HG02943 (cell line): ENCODE data around the gene ANKRD30BL.
"Not testable (repeated sequence)": the region's sequence is repeated elsewhere in the genome, so short reads cannot be mapped to it uniquely, and the experiment has no call there.

Experiments
- ATAC-seq: cut with Tn5 transposase; IDR thresholded peaks from one replicate; pipeline ENCODE4 v1.9.1; 2021; ENCODE audit warnings: mild to moderate bottlenecking, low read depth, moderate library complexity; ENCODE audit not compliant: unreplicated experiment

The ANKRD30BL gene

DNA sequence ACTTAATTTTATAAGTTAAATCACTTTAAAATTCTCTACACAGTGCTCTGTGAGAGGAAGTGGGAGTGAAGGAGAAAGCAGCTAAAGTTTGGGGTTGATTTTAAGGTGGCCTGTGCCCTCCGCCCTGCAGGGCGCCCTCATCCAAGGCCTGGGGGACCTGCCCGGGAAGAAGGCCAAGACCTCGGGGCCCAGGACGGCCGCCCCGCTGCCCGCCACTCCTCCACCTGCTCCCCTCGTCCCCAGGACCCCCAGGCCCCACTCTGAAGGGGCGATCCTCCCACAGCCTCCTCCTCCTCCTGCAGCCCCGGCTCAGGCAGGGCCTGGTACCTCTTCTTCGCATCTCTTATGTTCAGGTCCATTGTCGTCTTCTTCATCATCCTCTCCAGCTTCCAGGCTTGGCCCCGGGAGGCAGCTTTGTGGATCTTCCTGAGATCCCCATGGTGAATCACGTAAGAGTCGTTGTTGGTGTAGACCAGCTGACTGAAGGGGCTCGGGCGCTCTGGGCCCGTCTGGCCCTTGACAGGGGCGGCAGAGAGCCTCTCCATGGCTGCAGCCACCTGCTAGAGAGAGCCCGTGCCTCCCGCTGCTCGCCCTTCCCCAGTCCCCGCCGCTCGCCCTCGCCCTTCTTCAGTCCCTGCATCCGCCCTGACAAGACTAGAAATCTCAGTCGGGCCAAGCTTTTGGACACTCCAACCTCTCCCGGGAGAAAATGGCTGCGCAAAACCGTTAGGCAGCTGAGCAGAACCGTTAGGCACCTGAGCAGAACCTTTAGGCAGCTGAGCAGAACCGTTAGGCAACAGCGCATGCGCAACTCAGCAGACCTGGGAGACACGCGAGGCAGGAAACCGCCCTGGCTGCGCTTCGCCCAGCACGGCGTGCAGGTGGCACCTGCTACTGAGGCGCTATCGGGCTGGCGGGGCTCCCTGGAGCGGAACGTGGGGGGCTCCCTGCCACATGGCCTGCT, at the start of gene ANKRD30BL:
ANKRD30BL (minus strand) TSS at position 792 of the 964 bp plus-strand sequence; CDS start at position 545, 247 bp downstream.
- ATAC-seq: not testable (repeated sequence)

DNA sequence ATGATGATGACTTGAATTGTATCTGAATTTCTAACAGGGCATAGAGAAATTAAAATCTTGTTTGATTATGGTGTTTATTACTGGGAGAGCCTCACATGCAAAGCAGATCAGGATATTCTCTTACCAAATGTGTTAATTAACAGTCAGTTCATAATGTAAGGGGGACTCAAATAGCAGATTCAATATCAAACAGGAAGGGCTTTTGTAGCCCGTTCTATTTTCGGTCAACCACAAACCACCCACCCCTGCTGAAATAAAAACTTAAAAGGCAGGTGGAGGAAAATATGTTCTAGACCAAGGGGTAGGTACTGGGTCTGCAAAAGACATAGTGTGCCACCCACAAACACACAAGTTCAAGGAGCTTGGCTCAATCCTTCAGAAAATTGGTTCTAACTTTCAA, 41.1 kb upstream of the ANKRD30BL start:
- ATAC-seq: not testable (repeated sequence)

GRCh38 chr2:132192854-132193253, 31.1 kb upstream of the ANKRD30BL start:
- ATAC-seq: not testable (repeated sequence)

DNA sequence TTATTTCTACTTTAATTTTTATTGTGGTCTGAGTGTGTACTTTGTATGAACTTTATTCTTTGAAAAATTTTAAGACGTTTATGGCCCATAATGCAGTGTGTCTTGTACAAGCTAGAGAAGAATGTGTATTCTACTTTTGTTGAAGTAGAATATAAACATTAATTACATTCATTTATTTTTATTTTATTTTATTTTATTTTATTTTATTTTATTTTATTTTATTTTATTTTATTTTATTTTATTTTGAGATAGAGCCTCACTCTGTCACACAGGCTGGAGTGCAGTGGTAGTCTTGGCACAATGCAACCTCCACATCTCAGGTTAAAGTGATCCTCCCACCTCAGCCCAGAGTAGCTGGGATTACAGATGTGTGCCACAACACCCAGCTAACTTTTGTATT, 5.3 kb upstream of the ANKRD30BL start:
- ATAC-seq: not testable (repeated sequence)

DNA sequence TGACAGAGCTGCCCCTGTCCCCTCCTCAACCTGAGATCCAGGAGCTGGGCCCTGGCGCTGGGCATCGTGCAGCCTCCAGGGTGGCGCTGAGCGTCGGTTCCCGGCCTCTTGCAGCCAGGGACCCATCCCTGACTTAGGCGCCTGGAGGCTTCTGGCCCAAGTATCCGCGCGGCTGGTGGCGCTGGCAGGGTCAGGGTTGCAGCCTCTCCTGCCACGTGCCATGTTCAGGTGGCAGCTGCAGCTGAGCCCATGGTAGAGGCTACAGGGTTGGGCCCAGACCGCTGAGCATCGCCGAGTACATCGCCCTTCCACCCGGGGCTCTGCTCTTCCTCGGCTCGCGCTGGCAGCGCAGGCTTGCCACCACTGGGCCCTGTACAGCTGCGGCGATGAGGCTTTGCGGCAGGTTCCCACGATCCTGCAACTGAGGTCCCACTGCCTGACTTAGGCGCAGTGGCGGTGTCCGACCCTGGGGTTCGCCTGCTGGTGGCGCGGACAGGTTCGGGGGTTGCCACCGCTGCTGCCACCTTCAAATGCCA, 441 bp upstream of the ANKRD30BL start:
- not testable (repeated sequence) for ATAC-seq

- not testable (repeated sequence) for ATAC-seq
Observed at GRCh38 chr2:132146774-132147173, 15.0 kb downstream of the ANKRD30BL start.
